Panc1 (cell line): ENCODE measurements around the gene HSPA4.

Experiments
- POLR2AphosphoS5 ChIP-seq: IDR thresholded peaks from 2 replicates; pipeline ENCODE4 v1.6.1; 2012; ENCODE audit warnings: mild to moderate bottlenecking, low read depth, low read length, moderate library complexity
- SIN3A ChIP-seq: IDR thresholded peaks from 2 replicates; pipeline ENCODE4 v1.6.1; 2012; ENCODE audit warnings: low read depth, mild to moderate bottlenecking, low read length, moderate library complexity, borderline replicate concordance; ENCODE audit not compliant: insufficient read depth
- TCF7L2 ChIP-seq: IDR thresholded peaks from 2 replicates; pipeline ENCODE4 v1.6.1; 2011; ENCODE audit warnings: mild to moderate bottlenecking, low read depth, low read length, inconsistent platforms
- TF ChIP-seq, protein P1 (sequence below): fragments of 450-650 bp; IDR thresholded peaks from 2 replicates; pipeline ENCODE4 v1.5.1; 2017; ENCODE audit warnings: mild to moderate bottlenecking

DNA sequence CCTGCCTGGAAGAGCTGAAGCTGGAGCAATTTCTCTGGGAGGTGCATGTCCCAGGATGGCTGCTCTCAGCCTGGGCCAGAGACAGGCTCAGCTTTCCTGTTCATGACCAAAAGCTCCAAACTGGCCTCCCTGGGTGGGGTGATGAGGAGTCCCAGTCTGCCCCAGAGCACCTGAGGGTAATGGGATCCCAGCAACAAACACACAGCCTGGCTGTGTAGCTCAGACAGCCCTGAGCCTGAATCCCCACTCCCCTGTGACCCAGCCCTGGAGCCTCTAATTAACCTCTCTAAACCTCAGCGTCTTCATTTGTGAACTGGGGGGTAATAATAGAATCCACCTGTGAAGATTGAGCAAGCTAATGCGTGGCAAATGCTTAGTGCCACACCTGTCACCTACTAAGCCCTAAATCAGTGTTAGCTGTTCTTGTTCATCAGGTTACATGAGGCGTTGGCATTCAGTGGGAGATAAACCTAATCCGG, 67.5 kb downstream of the HSPA4 start:
- TF ChIP-seq, protein P1, sequence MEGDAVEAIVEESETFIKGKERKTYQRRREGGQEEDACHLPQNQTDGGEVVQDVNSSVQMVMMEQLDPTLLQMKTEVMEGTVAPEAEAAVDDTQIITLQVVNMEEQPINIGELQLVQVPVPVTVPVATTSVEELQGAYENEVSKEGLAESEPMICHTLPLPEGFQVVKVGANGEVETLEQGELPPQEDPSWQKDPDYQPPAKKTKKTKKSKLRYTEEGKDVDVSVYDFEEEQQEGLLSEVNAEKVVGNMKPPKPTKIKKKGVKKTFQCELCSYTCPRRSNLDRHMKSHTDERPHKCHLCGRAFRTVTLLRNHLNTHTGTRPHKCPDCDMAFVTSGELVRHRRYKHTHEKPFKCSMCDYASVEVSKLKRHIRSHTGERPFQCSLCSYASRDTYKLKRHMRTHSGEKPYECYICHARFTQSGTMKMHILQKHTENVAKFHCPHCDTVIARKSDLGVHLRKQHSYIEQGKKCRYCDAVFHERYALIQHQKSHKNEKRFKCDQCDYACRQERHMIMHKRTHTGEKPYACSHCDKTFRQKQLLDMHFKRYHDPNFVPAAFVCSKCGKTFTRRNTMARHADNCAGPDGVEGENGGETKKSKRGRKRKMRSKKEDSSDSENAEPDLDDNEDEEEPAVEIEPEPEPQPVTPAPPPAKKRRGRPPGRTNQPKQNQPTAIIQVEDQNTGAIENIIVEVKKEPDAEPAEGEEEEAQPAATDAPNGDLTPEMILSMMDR = no peak
- no peak for TF ChIP-seq TCF7L2
- TF ChIP-seq SIN3A = no peak
- no peak for TF ChIP-seq POLR2AphosphoS5
